Activated T-cell treated with anti-CD3 and anti-CD28 coated beads, Interleukin-2, amount 50 U/mL, for 72 hours (primary cell): ENCODE results near the gene FRMPD2. TPM values are rescaled to one million over a fixed set of nuclear protein-coding genes. Genes with fewer than 3 reads are reported as not detected.
"Not testable (repeated sequence)": the region's sequence is repeated elsewhere in the genome, so short reads cannot be mapped to it uniquely, and the experiment has no call there.

Source experiments
- ATAC-seq, 2 donors: fragments of 150-1000 bp; cut with Tn5 transposase; replicated peaks in 1 of 2; 2 replicates each; pipeline ENCODE4 v1.10.0; 2021; ENCODE audit warnings: moderate library complexity in 2 of 2, mild to moderate bottlenecking in 1 of 2
- DNase-seq, 2 donors: peaks; one replicate each; pipeline ENCODE4 v3.0.0; 2021 to 2022; ENCODE audit warnings: mixed read lengths in 1 of 2
- H3K27ac Mint-ChIP-seq: one replicate; pipeline ENCODE4 v1.8.0; 2022; ENCODE audit warnings: mild to moderate bottlenecking, moderate library complexity, mixed read lengths
- H3K27me3 Mint-ChIP-seq: one replicate; pipeline ENCODE4 v1.8.0; 2022; ENCODE audit warnings: low read depth, mixed read lengths
- H3K36me3 Mint-ChIP-seq, 2 donors: one replicate each; pipeline ENCODE4 v1.8.0; 2022; ENCODE audit warnings: mixed read lengths in 2 of 2, mild to moderate bottlenecking in 1 of 2; ENCODE audit not compliant: insufficient read depth in 2 of 2
- H3K4me1 Mint-ChIP-seq: one replicate; pipeline ENCODE4 v1.8.0; 2022; ENCODE audit warnings: low read depth, mixed read lengths
- H3K4me3 Mint-ChIP-seq, 2 donors: one replicate each; pipeline ENCODE4 v1.8.0; 2022; ENCODE audit warnings: mild to moderate bottlenecking in 2 of 2, mixed read lengths in 2 of 2, moderate library complexity in 2 of 2
- H3K9me3 Mint-ChIP-seq, 2 donors: one replicate each; pipeline ENCODE4 v1.8.0; 2022; ENCODE audit warnings: mixed read lengths in 2 of 2
- total RNA-seq, 2 donors: library from RNA; stranded (reverse); gene quantifications; one replicate each; pipeline ENCODE4 v1.2.3, GENCODE V29; 2022

The FRMPD2 gene
- total RNA-seq, 2 donors from 2014 or later: not detected

DNA sequence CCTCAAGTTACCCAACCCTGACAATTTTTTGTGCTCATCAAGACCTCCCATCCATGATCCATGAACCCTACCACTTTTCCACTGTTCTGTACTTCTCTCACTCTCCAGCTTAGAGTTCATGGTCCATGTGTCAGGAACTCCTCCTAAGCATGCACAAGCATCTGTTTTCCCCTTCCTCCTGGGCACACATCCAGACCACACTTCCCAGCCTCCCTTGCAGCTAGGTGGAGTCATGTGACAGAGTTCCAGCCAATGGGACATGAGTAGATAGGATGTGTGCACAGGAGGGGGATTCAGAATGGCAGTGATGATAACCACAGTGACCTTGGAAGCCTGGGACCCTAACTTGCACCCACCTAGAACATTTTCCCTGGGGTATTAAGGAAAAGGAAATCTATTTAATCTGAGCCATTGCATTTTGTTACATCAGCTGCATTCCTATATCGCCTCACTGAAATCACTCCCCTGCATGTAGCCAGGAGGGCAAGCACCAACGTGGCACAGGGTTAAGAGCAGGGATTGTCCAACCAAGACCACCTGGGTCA is 9.6 kb upstream of the FRMPD2 start:
- peaks cover 23% of the 10 kb centered on the region for H3K27me3 Mint-ChIP-seq
- no peak for ATAC-seq
- H3K4me3 Mint-ChIP-seq: no peak overlapping the region
- H3K4me1 Mint-ChIP-seq: peaks cover 12% of the 10 kb centered on the region
- DNase-seq: no peak
- H3K9me3 Mint-ChIP-seq: peaks cover 1 to 12% of the 10 kb centered on the region in 2 donors
- peaks cover 0 to 6% of the 10 kb centered on the region in 2 donors for H3K36me3 Mint-ChIP-seq
- H3K27ac Mint-ChIP-seq: no peak overlapping the region

DNA sequence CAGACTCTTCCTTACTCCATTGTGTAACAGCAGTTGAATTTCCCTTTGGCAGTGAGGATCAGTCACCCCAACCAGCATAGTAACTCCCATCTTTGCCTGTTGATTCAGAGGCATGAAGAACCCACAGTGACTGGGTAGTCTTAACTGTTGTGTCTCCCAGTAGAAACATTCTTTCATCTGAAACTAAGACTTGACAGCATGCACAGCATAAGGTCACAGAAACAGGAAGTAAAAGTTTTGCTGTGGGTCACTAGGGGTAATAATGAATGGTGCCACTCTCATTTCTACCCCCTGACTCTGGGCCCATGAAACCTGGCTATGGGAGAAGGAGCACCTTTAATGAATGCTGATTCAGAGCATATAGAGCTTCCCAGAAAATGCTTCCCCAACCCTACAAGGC is 8.3 kb upstream of the FRMPD2 start:
- Mint-ChIP-seq H3K27ac (no peak overlapping the region), H3K4me3 (no peak overlapping the region), H3K27me3 (peaks cover 30% of the 10 kb centered on the region), H3K4me1 (peaks cover 7% of the 10 kb centered on the region), H3K9me3 (peaks cover 1 to 12% of the 10 kb centered on the region in 2 donors), H3K36me3 (peaks cover 0 to 6% of the 10 kb centered on the region in 2 donors)
- DNase-seq (no peak), ATAC-seq (no peak)

DNA sequence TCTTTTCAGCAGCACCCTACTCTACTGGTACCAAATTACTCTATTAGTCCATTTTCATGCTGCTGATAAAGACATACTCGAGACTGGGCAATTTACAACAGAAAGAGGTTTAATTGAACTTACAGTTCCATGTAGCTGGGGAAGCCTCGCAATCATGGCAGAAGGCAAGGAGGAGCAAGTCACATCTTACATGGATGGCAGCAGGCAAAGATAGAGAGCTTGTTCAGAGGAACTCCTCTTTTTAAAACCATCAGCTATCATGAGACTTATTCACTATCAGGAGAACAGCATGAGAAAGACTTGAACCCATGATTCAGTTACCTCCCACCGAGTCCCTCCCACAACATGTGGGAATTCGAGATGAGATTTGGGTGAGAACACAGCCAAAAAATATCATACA is 7.2 kb upstream of the FRMPD2 start:
- not testable (repeated sequence) for H3K4me3 Mint-ChIP-seq, H3K27ac Mint-ChIP-seq, ATAC-seq, H3K36me3 Mint-ChIP-seq, DNase-seq, H3K4me1 Mint-ChIP-seq
- Mint-ChIP-seq H3K9me3 (peaks cover 1 to 12% of the 10 kb centered on the region in 2 donors), H3K27me3 (peaks cover 31% of the 10 kb centered on the region)

DNA sequence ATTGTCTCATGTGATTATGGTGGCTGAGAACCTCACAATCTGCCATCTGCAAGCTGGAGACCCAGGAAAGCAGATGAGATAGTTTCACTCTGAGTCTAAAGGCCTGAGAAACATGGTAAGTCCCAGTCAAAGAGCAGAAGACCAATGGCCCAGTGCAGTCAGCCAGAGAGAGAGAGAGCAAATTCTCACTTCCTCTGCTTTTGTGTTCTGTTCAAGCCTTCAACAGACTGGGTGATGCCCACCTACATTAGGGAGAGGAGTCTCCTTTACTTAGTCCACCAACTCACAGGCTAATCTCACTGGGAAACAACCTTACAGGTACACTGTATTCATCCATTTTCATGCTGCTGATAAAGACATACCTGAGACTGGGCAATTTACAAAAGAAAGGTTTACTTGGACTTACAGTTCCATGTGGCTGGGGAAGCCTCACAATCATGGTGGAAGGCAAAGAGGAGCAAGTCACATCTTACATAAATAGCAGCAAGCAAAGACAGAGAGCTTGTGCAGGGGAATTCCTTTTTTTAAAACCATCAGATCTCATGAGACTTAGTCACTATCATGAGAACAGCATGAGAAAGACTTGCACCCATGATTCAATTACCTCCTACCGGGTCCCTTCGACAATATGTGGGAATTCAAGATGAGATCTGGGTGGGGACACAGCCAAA is 4.7 kb upstream of the FRMPD2 start:
- no peak overlapping the region for H3K27ac Mint-ChIP-seq
- no peaks in the 10 kb centered on the region for H3K4me1 Mint-ChIP-seq
- H3K9me3 Mint-ChIP-seq: peaks cover 1 to 12% of the 10 kb centered on the region in 2 donors
- ATAC-seq (peak; percentile 32 to 56), DNase-seq (no peak)
- peaks cover 0 to 6% of the 10 kb centered on the region in 2 donors for H3K36me3 Mint-ChIP-seq
- peak overlapping the region in 1 of 2 donors; percentile 30 for H3K4me3 Mint-ChIP-seq
- H3K27me3 Mint-ChIP-seq: peaks cover 9% of the 10 kb centered on the region

DNA sequence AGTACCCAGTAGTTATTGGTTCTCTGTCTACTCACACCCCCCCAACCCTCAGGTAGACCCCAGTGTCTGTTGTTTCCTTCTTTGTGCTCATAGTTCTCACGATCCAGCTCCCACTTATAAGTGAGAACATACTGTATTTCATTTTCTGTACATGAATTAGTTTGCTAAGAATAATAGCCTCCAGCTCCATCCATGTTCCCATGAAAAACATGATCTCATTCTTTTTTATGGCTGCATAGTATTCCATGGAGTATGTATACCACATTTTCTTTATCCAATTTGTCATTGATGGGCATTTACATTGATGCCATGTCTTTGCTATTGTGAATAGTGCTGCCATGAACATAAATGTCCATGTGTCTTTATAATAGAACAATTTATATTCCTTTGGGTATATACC is 2.6 kb upstream of the FRMPD2 start:
- peaks cover 9% of the 10 kb centered on the region for H3K27me3 Mint-ChIP-seq
- peaks cover 0 to 1% of the 10 kb centered on the region in 2 donors for H3K36me3 Mint-ChIP-seq
- H3K4me1 Mint-ChIP-seq: no peaks in the 10 kb centered on the region
- DNase-seq (no peak), ATAC-seq (no peak)
- H3K27ac Mint-ChIP-seq: no peak overlapping the region
- no peak overlapping the region for H3K4me3 Mint-ChIP-seq
- H3K9me3 Mint-ChIP-seq: peaks cover 0 to 7% of the 10 kb centered on the region in 2 donors

DNA sequence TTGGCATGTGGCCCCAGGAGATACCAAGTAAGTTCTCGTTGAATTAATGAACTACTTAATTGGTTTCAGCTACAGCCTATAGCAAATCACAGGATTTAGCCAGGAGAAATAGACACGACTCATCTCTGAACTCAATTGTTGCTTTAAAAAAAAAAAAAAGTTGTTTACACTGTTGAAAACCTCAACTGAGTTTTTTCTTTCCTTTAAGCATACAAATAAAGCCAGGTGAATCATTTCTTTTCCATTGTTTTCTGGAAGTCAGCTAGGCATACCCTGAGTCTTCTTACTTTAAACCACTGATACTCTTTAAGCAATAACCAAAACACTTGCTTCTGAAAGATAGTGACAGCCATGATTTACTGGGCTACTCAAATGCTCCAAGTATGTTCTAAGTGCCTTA is 755 bp downstream of the FRMPD2 start:
- Mint-ChIP-seq H3K27ac (no peak overlapping the region), H3K9me3 (no peaks in the 10 kb centered on the region), H3K4me1 (no peaks in the 10 kb centered on the region), H3K36me3 (no peaks in the 10 kb centered on the region), H3K4me3 (no peak overlapping the region), H3K27me3 (peaks cover 20% of the 10 kb centered on the region)
- DNase-seq (no peak), ATAC-seq (no peak)

DNA sequence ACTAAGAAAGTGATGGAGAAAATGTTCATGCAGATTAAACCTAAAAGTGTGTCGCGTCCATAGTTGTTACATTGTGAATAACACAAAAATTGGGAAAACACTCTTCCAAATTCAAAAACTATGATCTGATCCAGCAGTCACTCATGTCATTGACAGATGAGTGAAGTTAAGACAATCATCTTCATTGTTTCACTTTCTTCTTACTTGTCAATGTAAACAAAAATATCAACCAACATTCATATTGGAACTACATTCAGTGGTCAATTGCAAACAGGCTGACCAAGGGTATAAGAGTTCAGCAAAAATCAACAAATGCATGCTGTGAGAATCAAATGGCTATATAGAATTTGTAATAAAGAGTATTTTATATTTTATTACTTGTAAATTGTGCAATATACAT is 1.8 kb downstream of the FRMPD2 start:
- ATAC-seq (no peak), DNase-seq (no peak)
- no peaks in the 10 kb centered on the region for H3K36me3 Mint-ChIP-seq
- H3K9me3 Mint-ChIP-seq: peaks cover 0 to 2% of the 10 kb centered on the region in 2 donors
- peaks cover 11% of the 10 kb centered on the region for H3K27me3 Mint-ChIP-seq
- H3K4me1 Mint-ChIP-seq: no peaks in the 10 kb centered on the region
- H3K27ac Mint-ChIP-seq: no peak overlapping the region
- H3K4me3 Mint-ChIP-seq: no peak overlapping the region

DNA sequence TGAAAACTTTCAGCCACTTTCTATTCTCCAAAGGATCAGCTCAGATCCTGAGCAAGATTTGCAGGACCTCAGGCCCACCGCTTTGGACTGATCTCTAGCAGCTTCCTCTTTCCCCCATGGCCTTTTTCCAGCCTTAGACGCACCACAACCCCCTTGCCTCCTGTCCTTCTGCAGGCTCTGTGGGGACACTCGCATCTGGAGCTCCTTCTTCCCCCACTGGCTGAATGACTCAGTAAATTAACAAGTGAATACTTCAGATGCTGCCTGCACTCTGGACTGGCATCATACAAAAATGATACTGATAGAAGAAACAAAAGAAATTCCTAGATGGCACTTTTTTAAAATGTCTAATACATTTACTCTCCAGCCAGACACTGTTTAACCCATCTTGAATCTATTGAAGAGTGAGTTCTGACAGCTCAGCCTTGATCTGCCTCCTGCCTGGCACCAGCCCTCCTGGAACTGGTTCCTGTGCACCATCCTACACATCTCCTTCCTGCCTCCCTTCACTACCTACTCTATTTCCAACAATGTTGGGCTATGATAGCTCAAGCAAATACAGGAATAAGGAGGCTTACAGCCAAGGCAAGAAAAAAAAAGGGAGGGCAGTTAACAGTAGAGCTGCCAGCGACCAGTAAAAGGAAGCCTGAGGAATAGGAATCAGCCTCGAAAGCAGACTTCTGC is 3.3 kb downstream of the FRMPD2 start:
- DNase-seq: no peak

DNA sequence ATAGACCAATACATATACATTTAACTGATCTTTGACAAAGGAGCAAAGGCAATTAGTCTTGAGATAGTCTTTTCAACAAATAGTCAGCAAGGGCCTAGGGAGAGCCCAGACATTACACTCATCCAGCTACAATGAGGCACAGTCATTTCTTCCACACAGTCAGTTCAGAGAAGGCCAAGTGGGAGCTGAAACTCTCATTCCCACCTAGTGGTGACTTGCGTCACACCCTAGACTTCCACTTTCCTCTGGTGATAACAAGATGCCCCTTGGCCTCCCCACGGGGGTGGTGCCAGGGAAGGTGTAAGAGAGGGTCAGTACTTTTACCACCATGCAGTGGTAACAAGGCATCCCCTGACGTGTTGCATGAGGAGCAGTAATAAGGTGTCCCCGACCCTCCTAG is 8.0 kb downstream of the FRMPD2 start:
- peak; percentile 18 to 33 for DNase-seq
- Mint-ChIP-seq H3K9me3 (peaks cover 3 to 6% of the 10 kb centered on the region in 2 donors), H3K4me1 (peaks cover 4% of the 10 kb centered on the region), H3K27ac (peak overlapping the region; percentile 14), H3K27me3 (peaks cover 16% of the 10 kb centered on the region), H3K36me3 (no peaks in the 10 kb centered on the region), H3K4me3 (peak overlapping the region in 1 of 2 donors; percentile 10)
- ATAC-seq: peak; percentile 77 to 97

More for the DNA sequence above, 3.3 kb downstream of the FRMPD2 start:
- Mint-ChIP-seq H3K9me3 (peaks cover 3 to 5% of the 10 kb centered on the region in 2 donors), H3K36me3 (no peaks in the 10 kb centered on the region), H3K27ac (no peak overlapping the region), H3K27me3 (peaks cover 16% of the 10 kb centered on the region), H3K4me3 (no peak overlapping the region), H3K4me1 (peaks cover 4% of the 10 kb centered on the region)
- ATAC-seq: no peak

DNA sequence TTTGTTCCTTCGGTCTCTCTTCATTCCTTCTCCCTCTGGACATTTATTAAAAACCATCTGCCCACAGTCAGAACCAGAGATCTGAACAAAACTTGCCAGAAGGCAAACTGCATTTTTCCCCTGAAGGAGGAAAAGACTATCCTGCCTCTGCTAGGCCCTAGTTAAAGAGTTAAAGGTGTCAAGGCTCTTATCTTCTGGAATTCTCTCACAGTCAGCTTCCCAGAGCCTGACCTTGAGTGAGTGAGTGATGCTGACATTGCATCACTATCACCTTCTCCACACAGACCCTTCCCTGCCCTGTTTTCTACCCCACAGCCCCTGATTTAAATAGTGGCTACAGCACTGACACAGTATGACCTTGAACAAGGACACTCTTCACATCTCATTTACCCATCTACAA is 16.4 kb downstream of the FRMPD2 start:
- Mint-ChIP-seq H3K4me1 (no peaks in the 10 kb centered on the region), H3K36me3 (peaks cover 0 to 2% of the 10 kb centered on the region in 2 donors), H3K27ac (no peak overlapping the region), H3K9me3 (peaks cover 0 to 4% of the 10 kb centered on the region in 2 donors), H3K4me3 (no peak overlapping the region), H3K27me3 (peaks cover 19% of the 10 kb centered on the region)
- DNase-seq (no peak), ATAC-seq (no peak)

DNA sequence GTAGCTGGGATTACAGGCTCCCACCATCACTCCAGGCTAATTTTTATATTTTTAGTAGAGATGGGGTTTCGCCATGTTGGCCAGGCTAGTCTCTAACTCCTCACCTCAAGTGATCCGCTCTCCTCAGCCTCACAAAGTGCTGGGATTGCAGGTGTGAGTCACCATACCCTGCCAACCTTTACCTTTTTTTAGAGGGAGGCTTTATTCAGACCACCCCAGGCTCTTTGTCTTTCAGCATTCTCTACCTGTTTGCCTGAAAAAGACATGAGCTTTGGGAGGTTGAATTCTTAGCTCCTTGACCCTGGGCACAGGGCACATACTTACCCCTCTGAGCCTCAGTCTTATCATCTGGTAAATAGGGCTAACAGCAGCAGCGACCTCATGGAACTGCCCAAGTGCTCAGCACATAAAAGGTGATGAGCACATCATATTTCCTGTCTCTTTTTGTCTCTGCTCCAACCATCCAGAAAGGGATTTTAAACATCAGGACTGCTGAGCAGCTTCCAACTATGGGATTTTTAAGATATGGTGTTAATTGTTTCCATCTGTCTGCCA is 17.0 kb downstream of the FRMPD2 start:
- H3K4me3 Mint-ChIP-seq: no peak overlapping the region
- peaks cover 19% of the 10 kb centered on the region for H3K27me3 Mint-ChIP-seq
- DNase-seq (no peak), ATAC-seq (no peak)
- peaks cover 0 to 4% of the 10 kb centered on the region in 2 donors for H3K9me3 Mint-ChIP-seq
- H3K36me3 Mint-ChIP-seq: peaks cover 0 to 2% of the 10 kb centered on the region in 2 donors
- no peak overlapping the region for H3K27ac Mint-ChIP-seq
- H3K4me1 Mint-ChIP-seq: no peaks in the 10 kb centered on the region

DNA sequence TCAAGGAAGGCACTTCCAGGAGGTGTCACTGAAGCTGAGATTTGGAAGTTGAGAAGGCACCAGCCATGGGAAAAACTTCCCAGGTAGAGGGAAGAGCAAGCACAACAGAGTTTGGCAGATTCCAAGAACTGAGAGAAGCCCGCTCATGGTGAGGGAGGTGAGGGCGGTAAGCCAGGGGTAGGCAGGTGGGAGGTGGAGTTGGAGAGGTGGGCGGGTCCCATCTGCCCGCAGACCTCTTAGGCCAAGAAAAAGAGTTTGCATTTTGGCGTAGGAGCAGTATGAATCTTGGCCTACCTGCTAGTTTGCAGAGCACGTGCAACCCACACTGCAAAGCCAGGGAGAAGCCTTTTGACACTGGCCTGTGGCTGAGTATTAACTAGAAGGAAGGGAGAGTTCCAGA is 18.8 kb downstream of the FRMPD2 start:
- Mint-ChIP-seq H3K27ac (no peak overlapping the region), H3K9me3 (peaks cover 0 to 4% of the 10 kb centered on the region in 2 donors), H3K4me3 (no peak overlapping the region), H3K4me1 (no peaks in the 10 kb centered on the region), H3K36me3 (peaks cover 0 to 2% of the 10 kb centered on the region in 2 donors), H3K27me3 (peaks cover 14% of the 10 kb centered on the region)
- ATAC-seq (no peak), DNase-seq (no peak)
